ENCODE data around the gene SDSL. TPM values are rescaled to one million over a fixed set of nuclear protein-coding genes. Genes with fewer than 3 reads are reported as not detected.

SDSL gene
- total RNA-seq, 1 donor from 2014 or later: 14.5 TPM

GRCh38 chr12:113482334-113482733 is 60.2 kb downstream of the SDSL start:
- no peak for DNase-seq (ENCODE audit: low read depth)
- no peaks in the 10 kb centered on the region for H3K36me3 ChIP-seq (ENCODE audit: control insufficient read depth, insufficient read depth, low read length)
- H3K27me3 ChIP-seq (ENCODE audit: control insufficient read depth, insufficient read depth, low read length): peaks cover 36% of the 10 kb centered on the region
- no peak overlapping the region for H3K4me3 ChIP-seq (ENCODE audit: low read depth, low read length)
- TF ChIP-seq CTCF (IDR thresholded peaks at IDR 0.05; ENCODE audit: insufficient read depth, low read length, poor library complexity, severe bottlenecking): no peak

- TF ChIP-seq CTCF (IDR thresholded peaks at IDR 0.05; ENCODE audit: insufficient read depth, low read length, poor library complexity, severe bottlenecking): no peak
- no peak for DNase-seq (ENCODE audit: low read depth)
- no peak overlapping the region for H3K4me3 ChIP-seq (ENCODE audit: low read depth, low read length)
- H3K27me3 ChIP-seq (ENCODE audit: control insufficient read depth, insufficient read depth, low read length): peaks cover 7% of the 10 kb centered on the region
- H3K36me3 ChIP-seq (ENCODE audit: control insufficient read depth, insufficient read depth, low read length): no peaks in the 10 kb centered on the region
Observed at GRCh38 chr12:113485330-113485729, 63.1 kb downstream of the SDSL start.

GRCh38 chr12:113486722-113487121 is 64.5 kb downstream of the SDSL start:
- H3K4me3 ChIP-seq (ENCODE audit: low read depth, low read length): no peak overlapping the region
- no peak for DNase-seq (ENCODE audit: low read depth)
- no peaks in the 10 kb centered on the region for H3K27me3 ChIP-seq (ENCODE audit: control insufficient read depth, insufficient read depth, low read length)
- H3K36me3 ChIP-seq (ENCODE audit: control insufficient read depth, insufficient read depth, low read length): no peaks in the 10 kb centered on the region
- TF ChIP-seq CTCF (IDR thresholded peaks at IDR 0.05; ENCODE audit: insufficient read depth, low read length, poor library complexity, severe bottlenecking): no peak

Other genes starting within 250 kb of the SDSL start
- 73.9 and 77.6 TPM in 2 replicates for gene DDX54, start 236.9 kb upstream of the SDSL start, total RNA-seq
- 33.6 and 36.0 TPM in 2 replicates for gene RITA1, start 236.7 kb upstream of the SDSL start, total RNA-seq
- 25.8 and 34.9 TPM in 2 replicates for gene TPCN1, start 200.9 kb upstream of the SDSL start, total RNA-seq
- 40.2 and 41.1 TPM in 2 replicates for gene SLC8B1, start 87.3 kb upstream of the SDSL start, total RNA-seq
- 54.3 and 71.5 TPM in 2 replicates for gene PLBD2, start 63.8 kb upstream of the SDSL start, total RNA-seq
- not detected in 2 replicates for gene SDS, start 18.5 kb upstream of the SDSL start, total RNA-seq
- 0.34 and 0.50 TPM in 2 replicates for gene LHX5, start 49.5 kb downstream of the SDSL start, total RNA-seq

Measured in kidney epithelial cell (primary cell).